ACC112 (cell line): ENCODE measurements around the gene EIF4E1B.
"Not testable (repeated sequence)": the region's sequence is repeated elsewhere in the genome, so short reads cannot be mapped to it uniquely, and the experiment has no call there.

Source experiments
- H2AFZ ChIP-seq: fragments of 200-600 bp; sonication (generic); one replicate; pipeline ENCODE4 v1.6.0; 2017; ENCODE audit warnings: antibody characterized with exemption, low read length; ENCODE audit not compliant: unreplicated experiment
- H3K27ac ChIP-seq: fragments of 200-600 bp; sonication (generic); 2 replicates; pipeline ENCODE4 v1.5.1; 2014; ENCODE audit warnings: low read depth, mild to moderate bottlenecking, antibody characterized with exemption, low read length, moderate library complexity
- H3K27me3 ChIP-seq: fragments of 200-600 bp; sonication (generic); 2 replicates; pipeline ENCODE4 v1.6.1; 2014; ENCODE audit warnings: mild to moderate bottlenecking, antibody characterized with exemption, low read length, moderate library complexity, mixed read lengths; ENCODE audit not compliant: insufficient read depth
- H3K36me3 ChIP-seq: fragments of 200-600 bp; sonication (generic); 2 replicates; pipeline ENCODE4 v1.6.1; 2016; ENCODE audit warnings: mild to moderate bottlenecking, antibody characterized with exemption, low read length, moderate library complexity, mixed read lengths; ENCODE audit not compliant: insufficient read depth
- H3K4me1 ChIP-seq: fragments of 200-600 bp; sonication (generic); one replicate; pipeline ENCODE4 v1.6.1; 2016; ENCODE audit warnings: low read length, mixed read lengths; ENCODE audit not compliant: insufficient read depth, unreplicated experiment, control insufficient read depth
- H3K4me3 ChIP-seq: fragments of 200-600 bp; sonication (generic); 2 replicates; pipeline ENCODE4 v1.5.1; 2014; ENCODE audit warnings: mild to moderate bottlenecking, low read depth, low read length
- H3K79me2 ChIP-seq: fragments of 200-600 bp; sonication (generic); one replicate; pipeline ENCODE4 v1.6.0; 2016; ENCODE audit warnings: low read length; ENCODE audit not compliant: control insufficient read depth, unreplicated experiment, insufficient read depth

The EIF4E1B gene

DNA sequence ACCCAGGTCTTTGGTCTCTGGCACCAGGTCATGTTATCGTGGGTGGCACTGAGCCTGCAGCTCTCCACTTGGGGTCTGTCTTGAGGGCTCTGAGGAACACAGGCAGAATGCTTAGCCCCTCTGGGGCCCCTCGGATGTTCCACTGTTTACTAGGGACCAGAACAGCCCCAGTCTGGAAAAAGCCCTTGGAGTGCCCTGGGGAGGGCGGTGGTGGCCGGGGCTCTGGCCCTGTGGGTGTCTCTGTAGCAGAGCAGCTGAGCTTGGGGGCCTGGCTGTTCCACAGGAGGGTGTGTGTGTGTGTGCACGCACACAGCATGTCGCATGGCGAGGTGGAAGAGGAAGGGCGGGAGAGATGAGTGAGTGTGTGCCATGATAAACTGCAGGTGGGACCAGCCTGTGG, 35.9 kb upstream of the EIF4E1B start:
- H3K79me2 ChIP-seq, result no peaks in the 10 kb centered on the region
- no peaks in the 10 kb centered on the region for H3K36me3 ChIP-seq
- no peak overlapping the region for H3K27ac ChIP-seq
- H3K4me1 ChIP-seq, result no peaks in the 10 kb centered on the region
- no peak overlapping the region for H3K4me3 ChIP-seq
- H2AFZ ChIP-seq, result no peak overlapping the region
- H3K27me3 ChIP-seq, result no peaks in the 10 kb centered on the region

DNA sequence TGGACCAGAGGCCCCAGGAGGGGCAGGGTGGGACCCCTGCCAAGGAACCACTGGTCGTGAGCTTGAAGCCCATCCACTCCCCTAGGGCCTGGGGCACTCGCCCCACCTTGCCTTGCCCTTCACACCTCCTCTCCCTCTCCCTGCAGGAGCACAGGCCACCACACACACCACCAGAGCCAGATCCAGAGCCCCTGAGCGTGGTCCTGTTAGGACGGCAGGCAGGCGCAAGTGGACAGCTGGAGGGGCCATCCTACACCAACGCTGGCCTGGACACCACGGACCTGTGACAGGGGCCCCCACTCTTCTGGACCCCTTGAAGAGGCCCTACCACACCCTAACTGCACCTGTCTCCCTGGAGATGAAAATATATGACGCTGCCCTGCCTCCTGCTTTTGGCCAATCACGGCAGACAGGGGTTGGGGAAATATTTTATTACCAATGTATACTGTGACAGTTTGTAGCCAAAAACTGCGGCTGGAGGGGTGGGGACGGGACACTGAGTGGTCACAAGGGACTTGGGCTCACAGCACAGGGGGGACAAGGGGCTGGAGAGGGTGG, 35.0 kb upstream of the EIF4E1B start:
- H3K4me3 ChIP-seq, result no peak overlapping the region
- no peak overlapping the region for H2AFZ ChIP-seq
- no peaks in the 10 kb centered on the region for H3K27me3 ChIP-seq
- H3K4me1 ChIP-seq, result no peaks in the 10 kb centered on the region
- no peaks in the 10 kb centered on the region for H3K36me3 ChIP-seq
- H3K27ac ChIP-seq, result no peak overlapping the region
- H3K79me2 ChIP-seq, result no peaks in the 10 kb centered on the region

- Histone ChIP-seq H2AFZ (no peak overlapping the region), H3K4me1 (no peaks in the 10 kb centered on the region), H3K27ac (no peak overlapping the region), H3K4me3 (peak overlapping the region; percentile 24; the same call in 1 of the 2 replicates), H3K36me3 (no peaks in the 10 kb centered on the region), H3K27me3 (no peaks in the 10 kb centered on the region), H3K79me2 (no peaks in the 10 kb centered on the region)
Observed at GRCh38 chr5:176596069-176596644, 34.3 kb upstream of the EIF4E1B start.

DNA sequence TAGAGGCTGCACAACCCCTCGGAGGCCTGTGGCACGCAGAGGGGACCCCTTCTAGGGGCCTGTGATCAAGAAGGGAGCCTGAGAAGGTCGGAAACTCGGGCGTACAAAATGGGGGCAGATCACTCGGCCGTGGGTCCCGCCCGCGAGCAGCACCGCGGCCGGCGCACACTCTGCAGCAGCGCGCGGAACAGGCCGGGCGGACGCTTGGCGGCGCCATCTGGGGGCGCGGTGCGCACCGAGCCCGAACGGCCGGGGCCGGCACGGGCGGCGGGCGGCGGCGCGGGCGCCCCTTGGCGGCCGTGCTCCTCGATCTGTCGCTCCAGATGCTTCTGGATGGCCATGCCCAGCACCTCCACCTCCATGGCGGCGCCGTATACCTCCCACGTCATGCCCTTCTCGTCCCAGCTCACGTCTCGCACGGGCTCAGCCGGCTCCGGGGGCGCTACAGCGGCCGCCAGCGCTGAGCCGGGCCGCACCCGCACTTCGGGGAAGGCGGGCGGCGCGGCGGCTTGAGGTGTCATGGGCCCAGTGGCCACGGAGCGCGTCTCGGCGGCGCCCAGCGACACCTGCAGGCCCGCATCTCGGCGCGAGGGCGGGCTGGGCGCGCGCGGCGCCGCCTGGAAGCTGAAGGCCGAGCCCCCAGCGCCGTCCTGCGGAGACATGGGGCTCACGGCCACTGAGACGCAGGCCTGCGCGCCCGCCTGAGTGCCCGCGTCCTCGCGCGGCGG, 33.6 kb upstream of the EIF4E1B start:
- Histone ChIP-seq H2AFZ (no peak overlapping the region), H3K4me1 (no peaks in the 10 kb centered on the region), H3K27ac (no peak overlapping the region), H3K4me3 (peak overlapping the region; percentile 60; the same call in 1 of the 2 replicates), H3K36me3 (no peaks in the 10 kb centered on the region), H3K27me3 (no peaks in the 10 kb centered on the region), H3K79me2 (no peaks in the 10 kb centered on the region)

- Histone ChIP-seq H3K4me3 (no peak overlapping the region), H3K4me1 (no peaks in the 10 kb centered on the region), H3K27me3 (no peaks in the 10 kb centered on the region), H3K79me2 (no peaks in the 10 kb centered on the region), H3K27ac (no peak overlapping the region), H3K36me3 (no peaks in the 10 kb centered on the region), H2AFZ (no peak overlapping the region)
Observed at GRCh38 chr5:176597417-176598389, 32.8 kb upstream of the EIF4E1B start.

GRCh38 chr5:176599749-176600430, 30.6 kb upstream of the EIF4E1B start:
- H3K4me1 ChIP-seq, H3K27ac ChIP-seq, H3K36me3 ChIP-seq, H2AFZ ChIP-seq, H3K27me3 ChIP-seq, H3K4me3 ChIP-seq, H3K79me2 ChIP-seq: not testable (repeated sequence)

- Histone ChIP-seq H3K4me1 (no peaks in the 10 kb centered on the region), H3K27ac (no peak overlapping the region)
Observed at GRCh38 chr5:176601901-176602482, 28.5 kb upstream of the EIF4E1B start.

DNA sequence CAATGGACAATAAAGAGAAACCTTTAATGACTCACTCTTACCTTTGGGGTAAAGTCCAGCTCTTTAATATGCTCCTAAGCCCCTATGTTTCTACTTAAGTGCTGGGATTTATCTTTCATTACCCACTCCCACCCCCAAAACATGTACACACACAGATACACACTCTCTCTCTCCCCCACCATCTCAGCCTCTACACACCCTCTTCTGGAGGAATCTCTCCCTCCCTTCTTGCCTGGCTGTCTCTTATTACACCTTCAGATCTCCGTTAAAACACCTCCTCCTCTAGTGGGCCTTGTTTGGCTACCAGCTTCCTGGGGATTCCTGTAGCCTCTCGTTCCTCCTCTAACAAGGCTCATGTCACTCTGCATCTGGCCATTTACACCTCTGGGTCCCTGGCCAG, 27.4 kb upstream of the EIF4E1B start:
- Histone ChIP-seq H3K36me3 (no peaks in the 10 kb centered on the region), H3K4me1 (no peaks in the 10 kb centered on the region), H3K79me2 (no peaks in the 10 kb centered on the region), H3K4me3 (no peak overlapping the region), H3K27ac (no peak overlapping the region), H3K27me3 (no peaks in the 10 kb centered on the region), H2AFZ (no peak overlapping the region)

More at GRCh38 chr5:176601901-176602482, 28.5 kb upstream of the EIF4E1B start:
- Histone ChIP-seq H2AFZ (no peak overlapping the region), H3K36me3 (no peaks in the 10 kb centered on the region), H3K79me2 (no peaks in the 10 kb centered on the region), H3K4me3 (no peak overlapping the region), H3K27me3 (no peaks in the 10 kb centered on the region)

DNA sequence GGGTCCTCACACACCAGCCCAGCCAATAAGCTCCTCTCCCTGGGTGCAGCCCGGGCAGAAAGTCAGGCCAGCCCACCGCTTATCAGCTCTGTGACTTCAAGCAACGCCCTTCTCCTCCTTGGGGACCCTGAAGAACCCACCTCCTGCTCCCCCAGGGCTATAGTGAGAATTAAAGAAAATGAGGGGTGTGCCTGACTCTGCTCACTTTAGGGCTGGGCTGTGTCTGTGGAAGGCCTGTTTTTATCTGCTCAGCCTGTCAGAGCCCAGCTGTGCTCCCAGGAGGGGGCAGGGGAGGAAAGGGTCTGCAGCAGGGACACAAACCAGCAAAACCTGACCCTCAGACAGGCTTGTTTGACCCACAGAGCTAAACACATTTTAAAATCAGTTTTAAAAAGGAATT, 24.4 kb upstream of the EIF4E1B start:
- H3K4me3 ChIP-seq, result no peak overlapping the region
- H3K27me3 ChIP-seq, result no peaks in the 10 kb centered on the region
- H3K4me1 ChIP-seq, result no peaks in the 10 kb centered on the region
- H3K36me3 ChIP-seq, result no peaks in the 10 kb centered on the region
- no peak overlapping the region for H3K27ac ChIP-seq
- no peaks in the 10 kb centered on the region for H3K79me2 ChIP-seq
- H2AFZ ChIP-seq, result no peak overlapping the region

GRCh38 chr5:176606875-176607274, 23.6 kb upstream of the EIF4E1B start:
- Histone ChIP-seq H3K79me2 (no peaks in the 10 kb centered on the region), H3K27ac (no peak overlapping the region), H2AFZ (no peak overlapping the region), H3K36me3 (no peaks in the 10 kb centered on the region), H3K27me3 (no peaks in the 10 kb centered on the region), H3K4me1 (peaks cover 3% of the 10 kb centered on the region), H3K4me3 (no peak overlapping the region)
